ENCODE measurements around the gene ACSBG1.

ACSBG1 gene

DNA sequence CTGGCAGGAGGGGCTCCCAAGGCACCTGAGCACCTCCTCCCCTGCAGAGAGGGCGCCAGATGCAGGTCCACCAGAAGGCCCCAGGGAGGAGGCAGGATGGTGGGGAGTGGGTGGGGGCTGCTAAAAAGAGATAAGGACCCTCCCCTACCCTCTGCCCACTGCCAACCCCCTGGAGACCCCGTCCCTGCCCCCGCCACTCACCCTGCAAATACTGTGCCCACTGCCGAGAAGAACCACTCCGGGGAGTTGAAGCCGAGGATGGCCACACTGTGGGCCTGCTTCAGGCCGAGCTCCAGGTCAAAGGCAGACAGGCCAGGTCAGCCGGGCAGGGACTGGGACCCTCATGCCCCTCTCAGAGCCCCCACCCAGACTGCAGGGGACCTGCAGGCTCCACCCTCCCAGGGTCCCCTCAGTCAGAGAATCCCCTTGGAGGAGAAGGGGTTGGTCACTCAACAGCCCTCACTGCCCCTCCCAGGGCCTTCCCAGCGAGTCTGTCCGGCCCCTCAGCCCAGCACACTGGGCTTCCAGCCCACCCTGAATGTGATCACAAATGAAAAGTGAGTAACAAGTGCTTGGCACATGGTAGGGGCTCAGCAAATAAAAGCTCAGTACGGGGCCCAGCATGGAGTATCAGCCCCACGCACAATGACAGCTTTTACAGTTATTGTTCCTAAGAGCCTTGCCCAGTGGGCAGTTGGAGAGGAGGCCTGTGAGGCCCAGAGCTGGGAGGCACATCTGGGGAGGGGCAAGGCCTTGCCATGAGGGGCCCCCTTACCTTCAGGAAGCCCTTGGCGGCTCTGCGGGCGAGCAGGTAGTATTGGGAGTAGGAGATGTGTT lies 40.4 kb downstream of the ACSBG1 start:
- no peak for TF ChIP-seq CTCF (conservative IDR thresholded peaks at IDR 0.05; ENCODE audit: low read length)

DNA sequence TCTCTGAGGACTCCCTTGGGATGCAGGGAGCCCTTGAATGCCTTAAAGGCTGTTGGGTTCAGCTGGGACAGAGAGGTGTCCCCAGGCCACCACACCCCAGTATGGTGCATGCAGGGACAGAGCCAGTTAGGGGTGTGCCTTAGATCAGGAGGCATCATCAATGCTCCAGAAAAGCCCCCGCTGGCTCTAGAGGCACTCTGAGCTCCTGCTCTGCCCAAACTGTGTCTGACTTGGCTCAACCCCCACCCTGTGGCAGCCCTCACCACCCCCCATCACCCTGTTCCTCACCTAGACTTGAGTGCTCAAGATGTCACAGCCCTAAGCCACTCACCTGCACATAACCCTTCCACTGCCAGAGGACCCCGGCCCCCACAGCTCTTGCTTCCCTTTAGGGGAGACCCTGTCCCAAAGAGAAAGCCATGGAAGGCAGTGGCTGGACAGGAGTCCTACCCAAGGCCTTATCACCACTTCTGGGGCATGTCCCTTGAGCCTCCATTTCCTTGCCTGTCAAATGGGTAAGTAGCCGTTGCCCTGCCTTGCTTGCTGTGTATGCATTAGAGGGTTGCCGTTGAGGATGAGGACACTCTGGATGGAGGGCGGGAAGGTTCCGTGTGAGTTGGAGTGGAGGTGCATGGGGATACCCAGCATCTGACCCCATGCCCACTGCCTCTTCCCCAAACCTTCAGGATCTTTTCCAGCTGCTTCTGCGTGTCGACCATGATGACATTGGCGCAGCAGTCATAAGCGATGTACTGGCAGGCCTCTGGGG lies 41.4 kb downstream of the ACSBG1 start:
- DNase-seq (ENCODE audit: low read depth): no peak
- no peak overlapping the region for H3K4me3 ChIP-seq (ENCODE audit: low read length)
- no peak for TF ChIP-seq CTCF (conservative IDR thresholded peaks at IDR 0.05; ENCODE audit: low read length)

More for the DNA sequence above, 40.4 kb downstream of the ACSBG1 start:
- H3K4me3 ChIP-seq (ENCODE audit: low read length): no peak overlapping the region
- no peak for DNase-seq (ENCODE audit: low read depth)

DNA sequence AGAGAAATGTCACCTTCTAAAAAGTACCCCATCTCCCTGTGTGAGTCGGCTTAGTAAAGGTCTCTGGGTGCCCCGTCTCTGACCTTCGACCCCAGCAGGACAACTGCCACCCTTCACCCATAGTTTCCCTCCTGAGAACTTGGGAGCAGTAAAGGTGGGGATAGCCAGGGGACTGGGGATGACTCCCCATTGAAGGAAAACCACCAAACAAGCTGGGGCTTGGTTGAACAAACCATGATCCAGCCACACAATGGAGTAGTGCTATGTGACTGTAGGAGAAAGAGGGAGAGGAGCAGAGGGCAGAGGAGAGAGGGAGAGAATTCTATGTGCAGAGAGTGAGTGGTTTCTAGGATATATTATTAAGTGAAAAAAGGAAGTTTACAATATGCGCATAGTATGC lies 51.5 kb downstream of the ACSBG1 start:
- H3K4me3 ChIP-seq (ENCODE audit: low read length): no peak overlapping the region
- DNase-seq (ENCODE audit: low read depth): no peak
- no peak for TF ChIP-seq CTCF (conservative IDR thresholded peaks at IDR 0.05; ENCODE audit: low read length)

GRCh38 chr15:78182336-78182700 lies 52.0 kb downstream of the ACSBG1 start:
- DNase-seq (ENCODE audit: low read depth): no peak
- no peak for TF ChIP-seq CTCF (conservative IDR thresholded peaks at IDR 0.05; ENCODE audit: low read length)
- no peak overlapping the region for H3K4me3 ChIP-seq (ENCODE audit: low read length)

DNA sequence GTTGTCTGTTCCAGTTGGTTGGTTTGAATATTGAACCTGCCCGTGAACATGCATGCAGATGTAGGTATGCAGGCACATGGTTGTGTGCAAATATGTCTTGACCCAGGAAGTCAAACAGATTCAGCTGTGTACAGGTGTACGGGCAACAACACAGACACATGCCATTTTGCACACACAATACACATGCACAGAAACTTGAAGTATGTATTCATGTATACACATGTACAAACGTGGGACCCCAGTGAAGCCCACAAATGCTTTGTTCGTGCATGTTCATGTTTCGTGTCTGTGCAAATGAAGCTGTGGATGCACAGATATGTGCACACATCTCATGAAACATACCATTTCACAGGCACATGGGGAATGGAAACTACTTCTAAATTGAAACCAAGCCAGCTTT lies 54.5 kb downstream of the ACSBG1 start:
- no peak for TF ChIP-seq CTCF (conservative IDR thresholded peaks at IDR 0.05; ENCODE audit: low read length)
- H3K4me3 ChIP-seq (ENCODE audit: low read length): no peak overlapping the region
- no peak for DNase-seq (ENCODE audit: low read depth)

- no peak for TF ChIP-seq CTCF (conservative IDR thresholded peaks at IDR 0.05; ENCODE audit: low read length)
- DNase-seq (ENCODE audit: low read depth): no peak
- no peak overlapping the region for H3K4me3 ChIP-seq (ENCODE audit: low read length)
These were observed 55.0 kb downstream of the ACSBG1 start for GRCh38 chr15:78179286-78179840.
